H9 (cell line): ENCODE measurements around the gene SLC2A14. TPM values are rescaled to one million over a fixed set of nuclear protein-coding genes. Genes with fewer than 3 reads are reported as not detected.

Experiments
- DNase-seq: peaks from one replicate; pipeline ENCODE4 v3.0.0-alpha.2; 2017
- H2AFZ ChIP-seq: one replicate; pipeline ENCODE4 v1.6.1; 2013; ENCODE audit warnings: mild to moderate bottlenecking, low read length, control low read depth, moderate library complexity
- H2AK5ac ChIP-seq: 2 replicates; pipeline ENCODE4 v1.6.1; 2013; ENCODE audit warnings: low read length, control low read depth, mixed read lengths; ENCODE audit not compliant: insufficient read length
- H2BK120ac ChIP-seq: one replicate; pipeline ENCODE4 v1.6.1; 2013; ENCODE audit warnings: low read depth, mild to moderate bottlenecking, low read length, control low read depth, inconsistent platforms; ENCODE audit not compliant: poor library complexity, severe bottlenecking
- H2BK12ac ChIP-seq: 2 replicates; pipeline ENCODE4 v1.6.1; 2013; ENCODE audit warnings: low read length, control low read depth, mixed read lengths, low read depth; ENCODE audit not compliant: insufficient read length
- H2BK15ac ChIP-seq: 2 replicates; pipeline ENCODE4 v1.6.1; 2013; ENCODE audit warnings: low read depth, low read length, control low read depth
- H2BK20ac ChIP-seq: one replicate; pipeline ENCODE4 v1.6.1; 2013; ENCODE audit warnings: low read depth, mild to moderate bottlenecking, low read length, control low read depth, inconsistent platforms; ENCODE audit not compliant: poor library complexity, severe bottlenecking
- H2BK5ac ChIP-seq: 2 replicates; pipeline ENCODE4 v1.6.1; 2013; ENCODE audit warnings: low read length, control low read depth, mixed read lengths; ENCODE audit not compliant: insufficient read length
- H3K14ac ChIP-seq: 2 replicates; pipeline ENCODE4 v1.6.1; 2013; ENCODE audit warnings: low read length, control low read depth; ENCODE audit not compliant: insufficient read depth
- H3K18ac ChIP-seq: 2 replicates; pipeline ENCODE4 v1.6.1; 2013; ENCODE audit warnings: low read depth, mild to moderate bottlenecking, mixed read lengths, low read length, control low read depth; ENCODE audit not compliant: insufficient read length
- H3K23ac ChIP-seq: 2 replicates; pipeline ENCODE4 v1.6.1; 2013; ENCODE audit warnings: low read length, control low read depth, mixed read lengths, low read depth; ENCODE audit not compliant: insufficient read length
- H3K23me2 ChIP-seq: 2 replicates; pipeline ENCODE4 v1.6.1; 2013; ENCODE audit warnings: low read depth, mild to moderate bottlenecking, mixed read lengths, low read length, control low read depth; ENCODE audit not compliant: insufficient read length, poor library complexity, severe bottlenecking
- H3K27ac ChIP-seq: 2 replicates; pipeline ENCODE4 v1.5.1; 2013; ENCODE audit warnings: low read length, control low read depth, mixed read lengths, low read depth; ENCODE audit not compliant: insufficient read length
- H3K27me3 ChIP-seq: 2 replicates; pipeline ENCODE4 v1.6.1; 2013; ENCODE audit warnings: low read length, control low read depth, inconsistent platforms; ENCODE audit not compliant: insufficient read depth
- H3K4ac ChIP-seq: 2 replicates; pipeline ENCODE4 v1.6.1; 2013; ENCODE audit warnings: low read depth, mild to moderate bottlenecking, control low read depth, inconsistent platforms, low read length, moderate library complexity
- H3K4me1 ChIP-seq: 2 replicates; pipeline ENCODE4 v1.6.1; 2013; ENCODE audit warnings: low read length, control low read depth, inconsistent platforms; ENCODE audit not compliant: insufficient read depth
- H3K4me2 ChIP-seq: 2 replicates; pipeline ENCODE4 v1.6.1; 2013; ENCODE audit warnings: low read length, control low read depth, mixed read lengths; ENCODE audit not compliant: insufficient read length, insufficient read depth
- H3K56ac ChIP-seq: 2 replicates; pipeline ENCODE4 v1.6.1; 2013; ENCODE audit warnings: low read depth, mild to moderate bottlenecking, mixed read lengths, low read length, control low read depth; ENCODE audit not compliant: insufficient read length
- H3K79me1 ChIP-seq: 2 replicates; pipeline ENCODE4 v1.6.1; 2013; ENCODE audit warnings: low read depth, mild to moderate bottlenecking, moderate library complexity, low read length, control low read depth, inconsistent platforms; ENCODE audit not compliant: insufficient read depth, poor library complexity, severe bottlenecking
- H3K79me2 ChIP-seq: 2 replicates; pipeline ENCODE4 v1.6.1; 2013; ENCODE audit warnings: low read length, control low read depth, inconsistent platforms; ENCODE audit not compliant: insufficient read depth
- H3K9ac ChIP-seq: 2 replicates; pipeline ENCODE4 v1.6.1; 2013; ENCODE audit warnings: low read length, control low read depth, mixed read lengths; ENCODE audit not compliant: insufficient read length; ENCODE audit errors: extremely low read depth
- H3K9me3 ChIP-seq: one replicate; pipeline ENCODE4 v1.6.1; 2013; ENCODE audit warnings: low read depth, low read length, inconsistent platforms; ENCODE audit not compliant: control insufficient read depth
- H3T11ph ChIP-seq: one replicate; pipeline ENCODE4 v1.6.1; 2013; ENCODE audit warnings: mild to moderate bottlenecking, low read length, control low read depth, inconsistent platforms
- H4K20me1 ChIP-seq: one replicate; pipeline ENCODE4 v1.6.1; 2013; ENCODE audit not compliant: control insufficient read depth, insufficient read length, insufficient read depth
- H4K5ac ChIP-seq: 2 replicates; pipeline ENCODE4 v1.6.1; 2013; ENCODE audit warnings: low read depth, mild to moderate bottlenecking, mixed read lengths, low read length, control low read depth; ENCODE audit not compliant: insufficient read length
- H4K8ac ChIP-seq: replicated peaks from 2 replicates; pipeline ENCODE4 v1.6.1; 2013; ENCODE audit warnings: low read length, control low read depth, mixed read lengths, low read depth; ENCODE audit not compliant: insufficient read length
- H4K91ac ChIP-seq: 2 replicates; pipeline ENCODE4 v1.6.1; 2013; ENCODE audit warnings: low read depth, mild to moderate bottlenecking, moderate library complexity, mixed read lengths, low read length, control low read depth; ENCODE audit not compliant: insufficient read length
- H3K27ac Mint-ChIP-seq, 3 experiments: 2 replicates in 2 of 3; 3 replicates in 1 of 3; pipeline ENCODE4 v1.8.0; 2020 to 2021; ENCODE audit warnings: mixed read lengths in 3 of 3, mild to moderate bottlenecking in 1 of 3, moderate library complexity in 1 of 3
- H3K27me3 Mint-ChIP-seq: 2 replicates; pipeline ENCODE4 v1.8.0; 2021; ENCODE audit warnings: low read depth, mild to moderate bottlenecking, moderate library complexity, mixed read lengths
- H3K36me3 Mint-ChIP-seq, 3 experiments: 2 replicates in 2 of 3; 3 replicates in 1 of 3; pipeline ENCODE4 v1.8.0; 2020 to 2021; ENCODE audit warnings: low read depth in 3 of 3, mixed read lengths in 3 of 3; ENCODE audit not compliant: insufficient read depth in 1 of 3
- H3K4me1 Mint-ChIP-seq, 2 experiments: 2 replicates each; pipeline ENCODE4 v1.8.0; 2020; ENCODE audit warnings: mixed read lengths in 2 of 2
- H3K4me3 Mint-ChIP-seq, 2 experiments: 2 replicates in 1 of 2; 3 replicates in 1 of 2; pipeline ENCODE4 v1.8.0; 2020 to 2021; ENCODE audit warnings: mild to moderate bottlenecking in 2 of 2, mixed read lengths in 2 of 2, moderate library complexity in 1 of 2
- H3K9me3 Mint-ChIP-seq, 2 experiments: 2 replicates in 1 of 2; 3 replicates in 1 of 2; pipeline ENCODE4 v1.8.0; 2020; ENCODE audit warnings: mild to moderate bottlenecking in 2 of 2, mixed read lengths in 2 of 2, moderate library complexity in 1 of 2
- WGBS: extraction: QIAGEN DNeasy Blood & Tissue Kit; methylation state at CpG from one replicate; pipeline ENCODE4 v1.1.7; 2013; ENCODE audit warnings: missing lambda C conversion rate, low lambda C conversion rate, mixed read lengths; ENCODE audit not compliant: insufficient read length; ENCODE audit errors: extremely low coverage; 5-methylcytosine and 5-hydroxymethylcytosine counted together
- total RNA-seq: library from RNA; stranded (reverse); gene quantifications from 2 replicates; pipeline ENCODE4 v1.2.1, GENCODE V29; 2021
- TF ChIP-seq, protein P1 (sequence below): fragments of 200-600 bp; sonication (generic); conservative IDR thresholded peaks from 3 replicates; pipeline ENCODE4 v1.8.0; 2021; ENCODE audit warnings: antibody characterized with exemption, mild to moderate bottlenecking

Gene SLC2A14
- total RNA-seq, 1 experiment from 2014 or later = 19.1 TPM

DNA sequence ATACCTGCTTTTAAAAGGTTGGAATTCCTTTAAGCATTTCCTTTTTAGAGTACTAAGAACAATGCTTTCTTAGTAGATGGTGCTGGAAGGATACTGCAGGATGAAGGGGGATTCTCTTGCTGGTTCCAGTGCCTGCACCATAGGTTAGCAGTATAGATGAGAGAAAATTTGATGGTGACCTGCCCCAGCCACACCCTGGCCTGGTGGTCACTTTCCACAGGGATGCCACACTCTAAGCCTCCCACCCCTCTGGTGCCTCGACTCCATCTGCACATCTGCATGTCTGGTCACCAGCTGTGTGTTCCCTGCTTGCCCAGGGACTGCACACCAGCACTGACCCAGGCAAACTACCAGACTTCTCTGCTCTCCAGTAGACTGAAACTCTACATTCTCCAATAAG lies 44.2 kb upstream of the SLC2A14 start:
- Histone ChIP-seq H4K8ac (no peak overlapping the region), H2BK15ac (no peak overlapping the region), H3K79me2 (no peaks in the 10 kb centered on the region), H4K5ac (no peak overlapping the region), H2BK120ac (no peak overlapping the region), H4K91ac (no peak overlapping the region), H3K23me2 (no peaks in the 10 kb centered on the region), H3K9ac (no peak overlapping the region), H3K79me1 (no peaks in the 10 kb centered on the region), H2BK20ac (no peak overlapping the region), H3K23ac (no peak overlapping the region), H3K56ac (no peak overlapping the region), H3K27me3 (no peaks in the 10 kb centered on the region), H4K20me1 (no peaks in the 10 kb centered on the region), H3K14ac (no peak overlapping the region; the same call in 1 of the 2 replicates), H3K18ac (no peak overlapping the region), H2AFZ (no peak overlapping the region), H3K4ac (no peak overlapping the region), H2BK12ac (no peak overlapping the region), H3T11ph (no peak overlapping the region), H2AK5ac (no peak overlapping the region), H3K4me2 (no peak overlapping the region), H3K9me3 (no peaks in the 10 kb centered on the region), H2BK5ac (no peak overlapping the region), H3K27ac (no peak overlapping the region), H3K4me1 (peaks cover 4% of the 10 kb centered on the region; the same call in 1 of the 2 replicates)
- no CpG with 5 or more reads among the region's 1 CpG for WGBS
- no peak overlapping the region; a peak in 1 of 5 replicates for H3K4me3 Mint-ChIP-seq
- H3K36me3 Mint-ChIP-seq = peaks cover 23 to 49% (median 42%) of the 10 kb centered on the region in 3 experiments; a peak in 6 of 7 replicates
- H3K27me3 Mint-ChIP-seq = no peaks in the 10 kb centered on the region; the same call in none of the 2 replicates
- no peaks in the 10 kb centered on the region for H3K9me3 Mint-ChIP-seq
- DNase-seq = peak; percentile 66
- H3K4me1 Mint-ChIP-seq = peaks cover 24 to 27% of the 10 kb centered on the region in 2 experiments
- TF ChIP-seq, protein P1, sequence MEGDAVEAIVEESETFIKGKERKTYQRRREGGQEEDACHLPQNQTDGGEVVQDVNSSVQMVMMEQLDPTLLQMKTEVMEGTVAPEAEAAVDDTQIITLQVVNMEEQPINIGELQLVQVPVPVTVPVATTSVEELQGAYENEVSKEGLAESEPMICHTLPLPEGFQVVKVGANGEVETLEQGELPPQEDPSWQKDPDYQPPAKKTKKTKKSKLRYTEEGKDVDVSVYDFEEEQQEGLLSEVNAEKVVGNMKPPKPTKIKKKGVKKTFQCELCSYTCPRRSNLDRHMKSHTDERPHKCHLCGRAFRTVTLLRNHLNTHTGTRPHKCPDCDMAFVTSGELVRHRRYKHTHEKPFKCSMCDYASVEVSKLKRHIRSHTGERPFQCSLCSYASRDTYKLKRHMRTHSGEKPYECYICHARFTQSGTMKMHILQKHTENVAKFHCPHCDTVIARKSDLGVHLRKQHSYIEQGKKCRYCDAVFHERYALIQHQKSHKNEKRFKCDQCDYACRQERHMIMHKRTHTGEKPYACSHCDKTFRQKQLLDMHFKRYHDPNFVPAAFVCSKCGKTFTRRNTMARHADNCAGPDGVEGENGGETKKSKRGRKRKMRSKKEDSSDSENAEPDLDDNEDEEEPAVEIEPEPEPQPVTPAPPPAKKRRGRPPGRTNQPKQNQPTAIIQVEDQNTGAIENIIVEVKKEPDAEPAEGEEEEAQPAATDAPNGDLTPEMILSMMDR = no peak
- H3K27ac Mint-ChIP-seq = peak overlapping the region; percentile 91 to 94 (median 91); a peak in 5 of 7 replicates
